ENCODE measurements around the gene TPM2. TPM values are rescaled to one million over a fixed set of nuclear protein-coding genes. Genes with fewer than 3 reads are reported as not detected.
"Not testable (repeated sequence)": the region's sequence is repeated elsewhere in the genome, so short reads cannot be mapped to it uniquely, and the experiment has no call there.

TPM2 gene
- total and polyA plus RNA-seq, 2 donors (not counting 1 experiment from before 2014, with no cell fraction given), result 2.4 to 6.3 TPM

- Mint-ChIP-seq H3K4me3 (peak overlapping the region; percentile 26), H3K9me3 (ENCODE audit: insufficient read depth) (no peaks in the 10 kb centered on the region), H3K4me1 (peaks cover 77% of the 10 kb centered on the region), H3K27me3 (no peaks in the 10 kb centered on the region), H3K27ac (peak overlapping the region; percentile 61)
- intact Hi-C loops (cut with micrococcal nuclease), result no loop called here
- peaks cover 0 to 3% (median 0%) of the 10 kb centered on the region in 3 donors for H3K9me3 ChIP-seq (ENCODE audit: control extremely low read depth in 1 of 3, control insufficient read depth in 2 of 3, insufficient read depth in 1 of 3, low read length in 2 of 3)
- CTCF ChIA-PET, result interaction anchor here (0.7 to 15.0 kb wide), 4 partner anchors 9 to 89 kb away, joined by 3 to 357 read pairs (median 5); partner anchors contain the start of genes CCDC107, CD72, CREB3 and RMRP
- H3K27ac ChIP-seq (ENCODE audit: low read length in 2 of 2), result peak overlapping the region; percentile 34 to 95
- peaks cover 51% of the 10 kb centered on the region for H3K79me2 ChIP-seq (ENCODE audit: control insufficient read depth, insufficient read depth, low read length)
- peaks cover 77 to 92% of the 10 kb centered on the region in 2 donors for H3K4me1 ChIP-seq (ENCODE audit: control insufficient read depth in 2 of 2, insufficient read depth in 2 of 2, low read length in 2 of 2)
- no peak overlapping the region for H3K4me3 ChIP-seq (ENCODE audit: control extremely low read depth in 1 of 5, extremely low read depth in 1 of 5, insufficient read depth in 1 of 5, low read depth in 2 of 5, low read length in 4 of 5)
- peaks cover 0 to 12% of the 10 kb centered on the region in 2 experiments for H3K36me3 ChIP-seq (replicated peaks in 1 of 2; ENCODE audit: control extremely low read depth in 1 of 2, control insufficient read depth in 1 of 2, extremely low read depth in 1 of 2, insufficient read depth in 2 of 2, low read length in 1 of 2)
- ATAC-seq (ENCODE audit: low read depth), result no peak
- H3K4me2 ChIP-seq (replicated peaks; ENCODE audit: low read depth, low read length, poor library complexity, severe bottlenecking), result no peak overlapping the region
- POLR2A ChIA-PET, result interaction anchor here (0.6 to 9.7 kb wide), 2 partner anchors 12 to 25 kb away, joined by 3 to 114 read pairs; partner anchors contain the start of gene CD72
- H4K20me1 ChIP-seq (ENCODE audit: control insufficient read depth, insufficient read depth, low read length, poor library complexity, severe bottlenecking), result no peaks in the 10 kb centered on the region
- TF ChIP-seq, protein P1, sequence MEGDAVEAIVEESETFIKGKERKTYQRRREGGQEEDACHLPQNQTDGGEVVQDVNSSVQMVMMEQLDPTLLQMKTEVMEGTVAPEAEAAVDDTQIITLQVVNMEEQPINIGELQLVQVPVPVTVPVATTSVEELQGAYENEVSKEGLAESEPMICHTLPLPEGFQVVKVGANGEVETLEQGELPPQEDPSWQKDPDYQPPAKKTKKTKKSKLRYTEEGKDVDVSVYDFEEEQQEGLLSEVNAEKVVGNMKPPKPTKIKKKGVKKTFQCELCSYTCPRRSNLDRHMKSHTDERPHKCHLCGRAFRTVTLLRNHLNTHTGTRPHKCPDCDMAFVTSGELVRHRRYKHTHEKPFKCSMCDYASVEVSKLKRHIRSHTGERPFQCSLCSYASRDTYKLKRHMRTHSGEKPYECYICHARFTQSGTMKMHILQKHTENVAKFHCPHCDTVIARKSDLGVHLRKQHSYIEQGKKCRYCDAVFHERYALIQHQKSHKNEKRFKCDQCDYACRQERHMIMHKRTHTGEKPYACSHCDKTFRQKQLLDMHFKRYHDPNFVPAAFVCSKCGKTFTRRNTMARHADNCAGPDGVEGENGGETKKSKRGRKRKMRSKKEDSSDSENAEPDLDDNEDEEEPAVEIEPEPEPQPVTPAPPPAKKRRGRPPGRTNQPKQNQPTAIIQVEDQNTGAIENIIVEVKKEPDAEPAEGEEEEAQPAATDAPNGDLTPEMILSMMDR (IDR thresholded peaks at IDR 0.05), result no peak
- no peak for TF ChIP-seq EZH2 (IDR thresholded peaks at IDR 0.05; ENCODE audit: borderline replicate concordance, insufficient read depth, low read depth, low read length, poor library complexity, severe bottlenecking)
- H2AFZ ChIP-seq (ENCODE audit: insufficient read depth, low read depth, low read length, poor library complexity, severe bottlenecking), result no peak overlapping the region
- no peaks in the 10 kb centered on the region for H3K27me3 ChIP-seq (replicated peaks in 1 of 4; ENCODE audit: control extremely low read depth in 1 of 4, control insufficient read depth in 3 of 4, insufficient read depth in 4 of 4, low read length in 3 of 4)
- 94% methylated on average over 12 of the region's 12 CpGs for WGBS (ENCODE audit: insufficient coverage)
- no peak for DNase-seq
- no peak overlapping the region for H3K9ac ChIP-seq (ENCODE audit: low read length)
These were observed 46.7 kb downstream of the TPM2 start for GRCh38 chr9:35643046-35643445.

DNA sequence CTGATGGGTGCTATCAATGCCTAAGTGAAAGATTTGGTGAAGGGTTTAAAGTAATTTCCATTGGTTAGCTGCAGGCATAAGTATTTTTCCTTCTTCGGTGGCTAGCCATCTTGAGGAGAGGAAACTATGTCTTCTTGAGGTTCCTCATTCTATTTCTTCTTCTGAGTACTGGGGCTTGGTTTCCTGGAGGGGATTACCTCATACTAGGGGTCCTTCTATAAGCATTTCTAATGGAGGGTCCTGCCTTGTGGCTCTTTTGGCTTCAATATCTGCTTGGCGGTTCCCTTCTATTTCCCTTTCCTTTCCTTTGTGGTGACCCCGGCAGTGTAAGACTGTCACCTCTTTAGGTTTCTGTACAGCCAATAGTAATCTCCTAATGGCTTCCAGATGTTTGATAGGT lies 48.2 kb downstream of the TPM2 start:
- peak; percentile 27 for DNase-seq
- H3K27me3 Mint-ChIP-seq; H4K20me1 ChIP-seq (ENCODE audit: control insufficient read depth, insufficient read depth, low read length, poor library complexity, severe bottlenecking); POLR2A ChIA-PET; ATAC-seq (ENCODE audit: low read depth); H3K9me3 Mint-ChIP-seq (ENCODE audit: insufficient read depth); intact Hi-C loops (cut with micrococcal nuclease); H3K9me3 ChIP-seq (ENCODE audit: control extremely low read depth in 1 of 3, control insufficient read depth in 2 of 3, insufficient read depth in 1 of 3, low read length in 2 of 3); H3K9ac ChIP-seq (ENCODE audit: low read length); H3K4me2 ChIP-seq (replicated peaks; ENCODE audit: low read depth, low read length, poor library complexity, severe bottlenecking); H3K27me3 ChIP-seq (replicated peaks in 1 of 4; ENCODE audit: control extremely low read depth in 1 of 4, control insufficient read depth in 3 of 4, insufficient read depth in 4 of 4, low read length in 3 of 4): not testable (repeated sequence)
- Histone ChIP-seq H3K36me3 (replicated peaks in 1 of 2; ENCODE audit: control extremely low read depth in 1 of 2, control insufficient read depth in 1 of 2, extremely low read depth in 1 of 2, insufficient read depth in 2 of 2, low read length in 1 of 2) (peaks cover 0 to 12% of the 10 kb centered on the region in 2 experiments), H3K79me2 (ENCODE audit: control insufficient read depth, insufficient read depth, low read length) (peaks cover 51% of the 10 kb centered on the region), H2AFZ (ENCODE audit: insufficient read depth, low read depth, low read length, poor library complexity, severe bottlenecking) (peak overlapping the region; percentile 16), H3K27ac (ENCODE audit: low read length in 2 of 2) (peak overlapping the region; percentile 54 to 62), H3K4me1 (ENCODE audit: control insufficient read depth in 2 of 2, insufficient read depth in 2 of 2, low read length in 2 of 2) (peaks cover 82 to 95% of the 10 kb centered on the region in 2 donors), H3K4me3 (ENCODE audit: control extremely low read depth in 1 of 5, extremely low read depth in 1 of 5, insufficient read depth in 1 of 5, low read depth in 2 of 5, low read length in 4 of 5) (peak overlapping the region in 1 of 5 experiments; percentile 24)
- Mint-ChIP-seq H3K4me3 (peak overlapping the region; percentile 54), H3K27ac (peak overlapping the region; percentile 89), H3K4me1 (peaks cover 80% of the 10 kb centered on the region)
- CTCF ChIA-PET, result interaction anchor here (1.5 to 15.0 kb wide), 3 partner anchors 9 to 27 kb away, joined by 3 to 357 read pairs (median 6); partner anchors contain the start of genes CD72 and SIT1
- 83% methylated on average over 1 of the region's 3 CpGs for WGBS (ENCODE audit: insufficient coverage)

GRCh38 chr9:35640431-35640830 lies 49.3 kb downstream of the TPM2 start:
- H3K9me3 Mint-ChIP-seq (ENCODE audit: insufficient read depth); H2AFZ ChIP-seq (ENCODE audit: insufficient read depth, low read depth, low read length, poor library complexity, severe bottlenecking); H3K9me3 ChIP-seq (ENCODE audit: control extremely low read depth in 1 of 3, control insufficient read depth in 2 of 3, insufficient read depth in 1 of 3, low read length in 2 of 3); H3K27me3 Mint-ChIP-seq; intact Hi-C loops (cut with micrococcal nuclease); H4K20me1 ChIP-seq (ENCODE audit: control insufficient read depth, insufficient read depth, low read length, poor library complexity, severe bottlenecking); ATAC-seq (ENCODE audit: low read depth); DNase-seq; H3K9ac ChIP-seq (ENCODE audit: low read length); H3K4me3 ChIP-seq (ENCODE audit: control extremely low read depth in 1 of 5, extremely low read depth in 1 of 5, insufficient read depth in 1 of 5, low read depth in 2 of 5, low read length in 4 of 5); H3K27me3 ChIP-seq (replicated peaks in 1 of 4; ENCODE audit: control extremely low read depth in 1 of 4, control insufficient read depth in 3 of 4, insufficient read depth in 4 of 4, low read length in 3 of 4): not testable (repeated sequence)
- Histone ChIP-seq H3K79me2 (ENCODE audit: control insufficient read depth, insufficient read depth, low read length) (peaks cover 51% of the 10 kb centered on the region), H3K4me1 (ENCODE audit: control insufficient read depth in 2 of 2, insufficient read depth in 2 of 2, low read length in 2 of 2) (peaks cover 89 to 98% of the 10 kb centered on the region in 2 donors), H3K36me3 (replicated peaks in 1 of 2; ENCODE audit: control extremely low read depth in 1 of 2, control insufficient read depth in 1 of 2, extremely low read depth in 1 of 2, insufficient read depth in 2 of 2, low read length in 1 of 2) (peaks cover 0 to 12% of the 10 kb centered on the region in 2 experiments), H3K27ac (ENCODE audit: low read length in 2 of 2) (peak overlapping the region in 1 of 2 donors; percentile 95), H3K4me2 (replicated peaks; ENCODE audit: low read depth, low read length, poor library complexity, severe bottlenecking) (peak overlapping the region; percentile 23)
- WGBS (ENCODE audit: insufficient coverage), result over 99% methylated on average over 15 of the region's 15 CpGs
- H3K4me1 Mint-ChIP-seq, result peaks cover 82% of the 10 kb centered on the region
- peak overlapping the region; percentile 29 for H3K4me3 Mint-ChIP-seq
- peak overlapping the region; percentile 64 for H3K27ac Mint-ChIP-seq
- CTCF ChIA-PET, result interaction anchor here (1.1 to 15.0 kb wide), 6 partner anchors 7 to 26 kb away, joined by 3 to 357 read pairs (median 5); partner anchors contain the start of genes CCDC107, CD72, RMRP and SIT1
- POLR2A ChIA-PET, result interaction anchor here (0.7 kb wide), 1 partner anchor 13 kb away, joined by 4 read pairs; no protein-coding TSS in a partner anchor
